H9 (cell line): ENCODE results near the gene RLN3. TPM values are rescaled to one million over a fixed set of nuclear protein-coding genes. Genes with fewer than 3 reads are reported as not detected.

ENCODE experiments used
- DNase-seq: peaks from one replicate; pipeline ENCODE4 v3.0.0-alpha.2; 2017
- H2AFZ ChIP-seq: one replicate; pipeline ENCODE4 v1.6.1; 2013; ENCODE audit warnings: mild to moderate bottlenecking, low read length, control low read depth, moderate library complexity
- H2AK5ac ChIP-seq: 2 replicates; pipeline ENCODE4 v1.6.1; 2013; ENCODE audit warnings: low read length, control low read depth, mixed read lengths; ENCODE audit not compliant: insufficient read length
- H2BK120ac ChIP-seq: one replicate; pipeline ENCODE4 v1.6.1; 2013; ENCODE audit warnings: low read depth, mild to moderate bottlenecking, low read length, control low read depth, inconsistent platforms; ENCODE audit not compliant: poor library complexity, severe bottlenecking
- H2BK12ac ChIP-seq: 2 replicates; pipeline ENCODE4 v1.6.1; 2013; ENCODE audit warnings: low read length, control low read depth, mixed read lengths, low read depth; ENCODE audit not compliant: insufficient read length
- H2BK15ac ChIP-seq: 2 replicates; pipeline ENCODE4 v1.6.1; 2013; ENCODE audit warnings: low read depth, low read length, control low read depth
- H2BK20ac ChIP-seq: one replicate; pipeline ENCODE4 v1.6.1; 2013; ENCODE audit warnings: low read depth, mild to moderate bottlenecking, low read length, control low read depth, inconsistent platforms; ENCODE audit not compliant: poor library complexity, severe bottlenecking
- H2BK5ac ChIP-seq: 2 replicates; pipeline ENCODE4 v1.6.1; 2013; ENCODE audit warnings: low read length, control low read depth, mixed read lengths; ENCODE audit not compliant: insufficient read length
- H3K14ac ChIP-seq: 2 replicates; pipeline ENCODE4 v1.6.1; 2013; ENCODE audit warnings: low read length, control low read depth; ENCODE audit not compliant: insufficient read depth
- H3K18ac ChIP-seq: 2 replicates; pipeline ENCODE4 v1.6.1; 2013; ENCODE audit warnings: low read depth, mild to moderate bottlenecking, mixed read lengths, low read length, control low read depth; ENCODE audit not compliant: insufficient read length
- H3K23ac ChIP-seq: 2 replicates; pipeline ENCODE4 v1.6.1; 2013; ENCODE audit warnings: low read length, control low read depth, mixed read lengths, low read depth; ENCODE audit not compliant: insufficient read length
- H3K23me2 ChIP-seq: 2 replicates; pipeline ENCODE4 v1.6.1; 2013; ENCODE audit warnings: low read depth, mild to moderate bottlenecking, mixed read lengths, low read length, control low read depth; ENCODE audit not compliant: insufficient read length, poor library complexity, severe bottlenecking
- H3K27ac ChIP-seq: 2 replicates; pipeline ENCODE4 v1.5.1; 2013; ENCODE audit warnings: low read length, control low read depth, mixed read lengths, low read depth; ENCODE audit not compliant: insufficient read length
- H3K27me3 ChIP-seq: 2 replicates; pipeline ENCODE4 v1.6.1; 2013; ENCODE audit warnings: low read length, control low read depth, inconsistent platforms; ENCODE audit not compliant: insufficient read depth
- H3K4ac ChIP-seq: 2 replicates; pipeline ENCODE4 v1.6.1; 2013; ENCODE audit warnings: low read depth, mild to moderate bottlenecking, control low read depth, inconsistent platforms, low read length, moderate library complexity
- H3K4me1 ChIP-seq: 2 replicates; pipeline ENCODE4 v1.6.1; 2013; ENCODE audit warnings: low read length, control low read depth, inconsistent platforms; ENCODE audit not compliant: insufficient read depth
- H3K4me2 ChIP-seq: 2 replicates; pipeline ENCODE4 v1.6.1; 2013; ENCODE audit warnings: low read length, control low read depth, mixed read lengths; ENCODE audit not compliant: insufficient read length, insufficient read depth
- H3K56ac ChIP-seq: 2 replicates; pipeline ENCODE4 v1.6.1; 2013; ENCODE audit warnings: low read depth, mild to moderate bottlenecking, mixed read lengths, low read length, control low read depth; ENCODE audit not compliant: insufficient read length
- H3K79me1 ChIP-seq: 2 replicates; pipeline ENCODE4 v1.6.1; 2013; ENCODE audit warnings: low read depth, mild to moderate bottlenecking, moderate library complexity, low read length, control low read depth, inconsistent platforms; ENCODE audit not compliant: insufficient read depth, poor library complexity, severe bottlenecking
- H3K79me2 ChIP-seq: 2 replicates; pipeline ENCODE4 v1.6.1; 2013; ENCODE audit warnings: low read length, control low read depth, inconsistent platforms; ENCODE audit not compliant: insufficient read depth
- H3K9ac ChIP-seq: 2 replicates; pipeline ENCODE4 v1.6.1; 2013; ENCODE audit warnings: low read length, control low read depth, mixed read lengths; ENCODE audit not compliant: insufficient read length; ENCODE audit errors: extremely low read depth
- H3K9me3 ChIP-seq: one replicate; pipeline ENCODE4 v1.6.1; 2013; ENCODE audit warnings: low read depth, low read length, inconsistent platforms; ENCODE audit not compliant: control insufficient read depth
- H3T11ph ChIP-seq: one replicate; pipeline ENCODE4 v1.6.1; 2013; ENCODE audit warnings: mild to moderate bottlenecking, low read length, control low read depth, inconsistent platforms
- H4K20me1 ChIP-seq: one replicate; pipeline ENCODE4 v1.6.1; 2013; ENCODE audit not compliant: control insufficient read depth, insufficient read length, insufficient read depth
- H4K5ac ChIP-seq: 2 replicates; pipeline ENCODE4 v1.6.1; 2013; ENCODE audit warnings: low read depth, mild to moderate bottlenecking, mixed read lengths, low read length, control low read depth; ENCODE audit not compliant: insufficient read length
- H4K8ac ChIP-seq: replicated peaks from 2 replicates; pipeline ENCODE4 v1.6.1; 2013; ENCODE audit warnings: low read length, control low read depth, mixed read lengths, low read depth; ENCODE audit not compliant: insufficient read length
- H4K91ac ChIP-seq: 2 replicates; pipeline ENCODE4 v1.6.1; 2013; ENCODE audit warnings: low read depth, mild to moderate bottlenecking, moderate library complexity, mixed read lengths, low read length, control low read depth; ENCODE audit not compliant: insufficient read length
- H3K27ac Mint-ChIP-seq, 3 experiments: 2 replicates in 2 of 3; 3 replicates in 1 of 3; pipeline ENCODE4 v1.8.0; 2020 to 2021; ENCODE audit warnings: mixed read lengths in 3 of 3, mild to moderate bottlenecking in 1 of 3, moderate library complexity in 1 of 3
- H3K27me3 Mint-ChIP-seq: 2 replicates; pipeline ENCODE4 v1.8.0; 2021; ENCODE audit warnings: low read depth, mild to moderate bottlenecking, moderate library complexity, mixed read lengths
- H3K36me3 Mint-ChIP-seq, 3 experiments: 2 replicates in 2 of 3; 3 replicates in 1 of 3; pipeline ENCODE4 v1.8.0; 2020 to 2021; ENCODE audit warnings: low read depth in 3 of 3, mixed read lengths in 3 of 3; ENCODE audit not compliant: insufficient read depth in 1 of 3
- H3K4me1 Mint-ChIP-seq, 2 experiments: 2 replicates each; pipeline ENCODE4 v1.8.0; 2020; ENCODE audit warnings: mixed read lengths in 2 of 2
- H3K4me3 Mint-ChIP-seq, 2 experiments: 2 replicates in 1 of 2; 3 replicates in 1 of 2; pipeline ENCODE4 v1.8.0; 2020 to 2021; ENCODE audit warnings: mild to moderate bottlenecking in 2 of 2, mixed read lengths in 2 of 2, moderate library complexity in 1 of 2
- H3K9me3 Mint-ChIP-seq, 2 experiments: 2 replicates in 1 of 2; 3 replicates in 1 of 2; pipeline ENCODE4 v1.8.0; 2020; ENCODE audit warnings: mild to moderate bottlenecking in 2 of 2, mixed read lengths in 2 of 2, moderate library complexity in 1 of 2
- CTCF ChIP-seq: fragments of 200-600 bp; sonication (generic); conservative IDR thresholded peaks from 3 replicates; pipeline ENCODE4 v1.8.0; 2021; ENCODE audit warnings: antibody characterized with exemption, mild to moderate bottlenecking
- WGBS: extraction: QIAGEN DNeasy Blood & Tissue Kit; methylation state at CpG from one replicate; pipeline ENCODE4 v1.1.7; 2013; ENCODE audit warnings: missing lambda C conversion rate, low lambda C conversion rate, mixed read lengths; ENCODE audit not compliant: insufficient read length; ENCODE audit errors: extremely low coverage; 5-methylcytosine and 5-hydroxymethylcytosine counted together
- total RNA-seq: library from RNA; stranded (reverse); gene quantifications from 2 replicates; pipeline ENCODE4 v1.2.1, GENCODE V29; 2021

RLN3 gene
- total RNA-seq, 1 experiment from 2014 or later, result not detected

GRCh38 chr19:13979686-13980085, 48.3 kb upstream of the RLN3 start:
- Histone ChIP-seq H3K27me3 (no peaks in the 10 kb centered on the region), H4K91ac (no peak overlapping the region), H3K14ac (no peak overlapping the region), H3K56ac (no peak overlapping the region), H3K23me2 (no peaks in the 10 kb centered on the region), H3K27ac (no peak overlapping the region), H3K9me3 (no peaks in the 10 kb centered on the region), H3K18ac (peak overlapping the region; percentile 68), H3K4ac (no peak overlapping the region), H3K9ac (no peak overlapping the region), H2BK120ac (no peak overlapping the region), H3K79me2 (no peaks in the 10 kb centered on the region), H3T11ph (no peak overlapping the region), H2AK5ac (no peak overlapping the region), H4K5ac (no peak overlapping the region), H3K4me1 (no peaks in the 10 kb centered on the region), H3K4me2 (peak overlapping the region; percentile 20), H3K23ac (no peak overlapping the region), H4K8ac (no peak overlapping the region), H2BK5ac (no peak overlapping the region), H4K20me1 (no peaks in the 10 kb centered on the region), H2AFZ (no peak overlapping the region), H3K79me1 (no peaks in the 10 kb centered on the region), H2BK12ac (no peak overlapping the region), H2BK20ac (no peak overlapping the region), H2BK15ac (no peak overlapping the region)
- TF ChIP-seq CTCF, result no peak
- DNase-seq, result no peak
- Mint-ChIP-seq H3K9me3 (no peaks in the 10 kb centered on the region), H3K36me3 (peaks cover 0 to 16% (median 6%) of the 10 kb centered on the region in 3 experiments; a peak in 5 of 7 replicates), H3K4me1 (peaks cover 16 to 24% of the 10 kb centered on the region in 2 experiments), H3K4me3 (peak overlapping the region; percentile 54 to 72), H3K27me3 (no peaks in the 10 kb centered on the region), H3K27ac (0 out of 7 replicates have a peak overlapping the region, but pooled peaks of 1 of the 3 experiments have one; percentile 61)
- no CpG with 5 or more reads among the region's 12 CpGs for WGBS
